Measurements from ENCODE around the gene DNAJC2. TPM values are rescaled to one million over a fixed set of nuclear protein-coding genes. Genes with fewer than 3 reads are reported as not detected.
"Not testable (repeated sequence)": the region's sequence is repeated elsewhere in the genome, so short reads cannot be mapped to it uniquely, and the experiment has no call there.

Gene DNAJC2
- polyA plus RNA-seq, 1 experiment, result 31.7 TPM

DNA sequence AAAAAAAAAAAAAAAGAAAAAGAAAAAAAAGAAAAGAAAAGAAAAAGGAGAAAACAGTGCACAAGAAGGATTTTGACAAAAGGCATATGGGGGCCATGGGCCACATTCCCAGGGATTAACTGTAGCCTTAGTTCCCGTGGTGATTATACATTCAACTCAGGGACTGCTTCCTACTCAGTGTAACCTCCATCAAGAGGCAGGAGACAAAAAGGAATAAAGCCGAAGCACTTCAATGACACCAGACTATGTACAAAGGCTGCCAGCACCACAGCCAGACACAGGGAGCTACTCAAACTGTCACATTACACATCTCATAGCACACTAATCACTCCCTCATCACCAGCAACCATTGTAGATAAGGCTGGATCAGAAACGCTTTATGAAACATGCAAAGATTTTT lies 52.4 kb downstream of the DNAJC2 start:
- POLR2A ChIA-PET, result no interaction called here

DNA sequence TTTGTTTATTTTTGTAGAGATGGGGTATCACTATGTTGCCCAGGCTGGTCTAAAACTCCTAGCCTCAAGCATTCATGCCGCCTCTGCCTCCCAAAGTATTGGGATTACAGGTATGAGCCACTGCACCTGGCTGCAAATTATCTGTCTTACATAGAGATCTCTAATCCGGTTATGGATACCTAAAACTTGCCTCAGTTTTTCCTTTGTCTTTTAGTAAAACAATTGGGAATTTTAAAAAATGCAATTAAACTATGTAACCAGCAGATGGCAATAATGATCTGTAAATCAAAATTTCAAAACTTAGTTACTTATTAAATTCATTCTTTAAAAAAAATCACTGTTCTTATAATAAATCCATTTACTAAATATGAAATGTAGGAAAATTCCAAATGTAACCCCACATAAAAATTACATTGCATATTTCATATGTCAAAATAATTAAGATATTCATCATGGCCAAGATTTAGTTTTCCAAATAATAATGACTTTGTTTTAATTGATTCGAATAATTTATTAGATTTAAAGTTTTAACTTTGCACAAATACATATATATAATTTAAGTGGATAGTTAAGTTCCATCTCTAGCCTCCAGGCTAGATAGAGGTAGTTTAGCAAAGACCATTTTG lies 61.7 kb downstream of the DNAJC2 start:
- POLR2A ChIA-PET; DNase-seq (ENCODE audit: low read depth, low spot score): not testable (repeated sequence)
- CTCF ChIA-PET, result interaction anchor here (1.1 kb wide), 1 partner anchor 525 kb away, joined by 6 read pairs; no protein-coding TSS in a partner anchor

More for the DNA sequence above, 52.4 kb downstream of the DNAJC2 start:
- DNase-seq (ENCODE audit: low read depth, low spot score), result no peak
- Histone ChIP-seq H3K9me3 (ENCODE audit: control insufficient read depth, insufficient read depth, low read length) (no peaks in the 10 kb centered on the region), H3K27ac (ENCODE audit: low read depth, low read length) (no peak overlapping the region), H3K27me3 (ENCODE audit: control insufficient read depth, insufficient read depth, low read length) (peaks cover 7% of the 10 kb centered on the region), H3K4me3 (ENCODE audit: low read depth, low read length) (no peak overlapping the region)
- CTCF ChIA-PET, result no interaction called here
- no peak for TF ChIP-seq CTCF (IDR thresholded peaks at IDR 0.05; ENCODE audit: low read depth, low read length)

DNA sequence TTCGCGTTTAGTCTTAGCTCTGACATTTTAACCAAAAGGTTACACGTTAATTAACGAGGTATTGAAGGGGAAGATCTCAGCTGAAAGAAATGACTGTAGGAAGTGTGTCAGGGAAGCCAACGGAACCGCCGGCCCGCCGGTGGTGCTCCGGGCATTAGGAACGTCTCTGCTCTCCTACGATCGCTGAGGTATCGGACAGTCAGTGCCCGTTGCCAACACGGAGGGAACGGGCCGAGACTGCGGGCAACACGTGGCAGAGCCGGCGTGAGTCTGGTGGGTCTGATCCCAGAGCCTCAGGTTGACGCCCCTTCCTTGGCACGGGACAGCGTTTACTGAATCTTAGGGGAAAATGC lies 63.8 kb downstream of the DNAJC2 start:
- POLR2A ChIA-PET, result interaction anchor here (0.9 kb wide), 1 partner anchor 16 kb away, joined by 4 read pairs; the partner anchor contains the start of gene PMPCB
- H3K9me3 ChIP-seq (ENCODE audit: control insufficient read depth, insufficient read depth, low read length); DNase-seq (ENCODE audit: low read depth, low spot score); H3K27me3 ChIP-seq (ENCODE audit: control insufficient read depth, insufficient read depth, low read length); H3K27ac ChIP-seq (ENCODE audit: low read depth, low read length); CTCF ChIA-PET: not testable (repeated sequence)
- H3K4me3 ChIP-seq (ENCODE audit: low read depth, low read length), result peak overlapping the region; percentile 65

More for the DNA sequence above, 61.7 kb downstream of the DNAJC2 start:
- not testable (repeated sequence) for H3K27ac ChIP-seq (ENCODE audit: low read depth, low read length); H3K27me3 ChIP-seq (ENCODE audit: control insufficient read depth, insufficient read depth, low read length); H3K4me3 ChIP-seq (ENCODE audit: low read depth, low read length); H3K9me3 ChIP-seq (ENCODE audit: control insufficient read depth, insufficient read depth, low read length)

- CTCF ChIA-PET; H3K27me3 ChIP-seq (ENCODE audit: control insufficient read depth, insufficient read depth, low read length); DNase-seq (ENCODE audit: low read depth, low spot score); H3K9me3 ChIP-seq (ENCODE audit: control insufficient read depth, insufficient read depth, low read length); H3K27ac ChIP-seq (ENCODE audit: low read depth, low read length): not testable (repeated sequence)
- POLR2A ChIA-PET, result interaction anchor here (0.9 kb wide), 1 partner anchor 17 kb away, joined by 4 read pairs; the partner anchor contains the start of gene PMPCB
- peak overlapping the region; percentile 65 for H3K4me3 ChIP-seq (ENCODE audit: low read depth, low read length)
Measured at GRCh38 chr7:103279963-103280802, 64.4 kb downstream of the DNAJC2 start.

DNA sequence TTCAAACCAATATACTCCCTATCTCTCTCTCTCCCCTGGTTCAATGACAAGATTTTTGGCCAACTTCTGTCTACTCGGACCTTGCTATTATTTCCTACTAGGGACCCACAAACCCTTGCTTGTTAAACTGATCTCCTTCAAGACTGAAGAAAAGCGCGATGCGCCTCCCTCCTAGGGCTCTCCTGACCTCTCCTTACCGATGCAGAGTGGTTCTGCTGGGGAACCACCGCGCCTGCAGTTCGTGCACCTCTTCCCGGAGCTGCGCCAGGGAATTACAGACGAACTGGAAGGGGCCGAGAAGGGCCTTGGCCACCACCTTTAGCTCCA lies 65.0 kb downstream of the DNAJC2 start:
- H3K9me3 ChIP-seq (ENCODE audit: control insufficient read depth, insufficient read depth, low read length); CTCF ChIA-PET; H3K27ac ChIP-seq (ENCODE audit: low read depth, low read length); DNase-seq (ENCODE audit: low read depth, low spot score); POLR2A ChIA-PET; H3K27me3 ChIP-seq (ENCODE audit: control insufficient read depth, insufficient read depth, low read length): not testable (repeated sequence)
- peak overlapping the region; percentile 65 for H3K4me3 ChIP-seq (ENCODE audit: low read depth, low read length)

- H3K9me3 ChIP-seq (ENCODE audit: control insufficient read depth, insufficient read depth, low read length); CTCF ChIA-PET; DNase-seq (ENCODE audit: low read depth, low spot score); H3K4me3 ChIP-seq (ENCODE audit: low read depth, low read length); H3K27me3 ChIP-seq (ENCODE audit: control insufficient read depth, insufficient read depth, low read length); H3K27ac ChIP-seq (ENCODE audit: low read depth, low read length): not testable (repeated sequence)
- POLR2A ChIA-PET, result interaction anchor here (0.6 kb wide), 1 partner anchor 188 kb away, joined by 6 read pairs; no protein-coding TSS in a partner anchor
Measured at GRCh38 chr7:103278195-103278594, 66.4 kb downstream of the DNAJC2 start.

DNA sequence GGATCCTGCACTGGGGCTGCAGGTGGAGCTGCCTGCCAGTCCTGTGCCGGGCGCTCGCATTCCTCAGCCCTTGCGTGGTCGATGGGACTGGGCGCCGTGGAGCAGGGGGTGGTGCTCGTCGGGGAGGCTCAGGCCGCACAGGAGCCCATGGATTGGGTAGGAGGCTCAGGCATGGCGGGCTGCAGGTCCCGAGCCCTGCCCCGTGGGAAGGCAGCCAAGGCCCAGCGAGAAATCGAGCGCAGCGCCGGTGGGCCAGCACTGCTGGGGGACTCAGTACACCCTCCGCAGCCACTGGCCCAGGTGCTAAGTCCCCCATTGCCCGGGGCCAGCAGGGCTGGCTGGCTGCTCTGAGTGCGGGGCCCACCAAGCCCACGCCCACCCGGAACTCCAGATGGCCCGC lies 69.7 kb downstream of the DNAJC2 start:
- CTCF ChIA-PET, result not testable (repeated sequence)

DNA sequence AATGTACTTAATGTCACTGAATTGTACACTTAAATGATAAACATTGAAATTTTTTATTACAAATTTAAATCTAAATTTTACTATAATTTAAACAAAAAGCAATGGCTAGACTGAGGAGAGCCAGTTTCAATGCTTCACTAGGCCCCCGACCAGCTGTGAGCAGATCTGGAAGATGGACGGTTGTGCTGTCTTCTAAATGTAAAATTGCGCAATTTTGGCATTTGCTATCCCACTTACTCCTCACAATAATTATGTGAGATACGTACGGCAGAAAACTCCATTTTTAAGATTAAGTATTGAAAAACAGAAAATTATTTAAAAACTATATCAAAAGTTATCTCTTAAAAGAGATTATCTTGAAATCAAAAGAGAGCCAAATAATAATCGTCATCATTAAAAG lies 71.2 kb downstream of the DNAJC2 start:
- H3K27me3 ChIP-seq (ENCODE audit: control insufficient read depth, insufficient read depth, low read length); H3K9me3 ChIP-seq (ENCODE audit: control insufficient read depth, insufficient read depth, low read length); CTCF ChIA-PET; POLR2A ChIA-PET; H3K27ac ChIP-seq (ENCODE audit: low read depth, low read length); H3K4me3 ChIP-seq (ENCODE audit: low read depth, low read length); DNase-seq (ENCODE audit: low read depth, low spot score): not testable (repeated sequence)

More for the DNA sequence above, 69.7 kb downstream of the DNAJC2 start:
- H3K9me3 ChIP-seq (ENCODE audit: control insufficient read depth, insufficient read depth, low read length); H3K4me3 ChIP-seq (ENCODE audit: low read depth, low read length); DNase-seq (ENCODE audit: low read depth, low spot score); H3K27me3 ChIP-seq (ENCODE audit: control insufficient read depth, insufficient read depth, low read length); POLR2A ChIA-PET; H3K27ac ChIP-seq (ENCODE audit: low read depth, low read length): not testable (repeated sequence)

- H3K4me3 ChIP-seq (ENCODE audit: low read depth, low read length); H3K27me3 ChIP-seq (ENCODE audit: control insufficient read depth, insufficient read depth, low read length); DNase-seq (ENCODE audit: low read depth, low spot score); POLR2A ChIA-PET; H3K27ac ChIP-seq (ENCODE audit: low read depth, low read length); CTCF ChIA-PET; H3K9me3 ChIP-seq (ENCODE audit: control insufficient read depth, insufficient read depth, low read length): not testable (repeated sequence)
Measured at GRCh38 chr7:103266229-103266628, 78.3 kb downstream of the DNAJC2 start.

GRCh38 chr7:103264054-103264453 lies 80.5 kb downstream of the DNAJC2 start:
- CTCF ChIA-PET; POLR2A ChIA-PET; H3K27ac ChIP-seq (ENCODE audit: low read depth, low read length): not testable (repeated sequence)

More at GRCh38 chr7:103264054-103264453, 80.5 kb downstream of the DNAJC2 start:
- not testable (repeated sequence) for DNase-seq (ENCODE audit: low read depth, low spot score); H3K9me3 ChIP-seq (ENCODE audit: control insufficient read depth, insufficient read depth, low read length); H3K4me3 ChIP-seq (ENCODE audit: low read depth, low read length); H3K27me3 ChIP-seq (ENCODE audit: control insufficient read depth, insufficient read depth, low read length)
